Dendritic cell treated with granulocyte-macrophage colony-stimulating factor and Interleukin-4, amounts not matched to agents 40 ng/mL and 50 ng/mL, for 4 days (primary cell): ENCODE measurements around the gene VPS18.

ENCODE experiments used
- H3K27ac Mint-ChIP-seq: one replicate; pipeline ENCODE4 v1.8.0; 2022; ENCODE audit warnings: mild to moderate bottlenecking, mixed read lengths
- H3K27me3 Mint-ChIP-seq: one replicate; pipeline ENCODE4 v1.8.0; 2022; ENCODE audit warnings: mild to moderate bottlenecking, mixed read lengths
- H3K36me3 Mint-ChIP-seq: one replicate; pipeline ENCODE4 v1.8.0; 2022; ENCODE audit warnings: low read depth, mixed read lengths
- H3K4me1 Mint-ChIP-seq: one replicate; pipeline ENCODE4 v1.8.0; 2022; ENCODE audit warnings: low read depth, mixed read lengths
- H3K4me3 Mint-ChIP-seq: one replicate; pipeline ENCODE4 v1.8.0; 2022; ENCODE audit warnings: mild to moderate bottlenecking, moderate library complexity, mixed read lengths
- H3K9me3 Mint-ChIP-seq: one replicate; pipeline ENCODE4 v1.8.0; 2022; ENCODE audit warnings: mixed read lengths
- intact Hi-C: fragments of 100-400 bp; cut with micrococcal nuclease; formaldehyde crosslinking; loops from one replicate; pipeline ENCODE4 v1.15.0; 2022

The VPS18 gene

GRCh38 chr15:40952301-40952900 lies 58.2 kb downstream of the VPS18 start:
- no peaks in the 10 kb centered on the region for H3K9me3 Mint-ChIP-seq
- peak overlapping the region; percentile 42 for H3K27ac Mint-ChIP-seq
- peaks cover 23% of the 10 kb centered on the region for H3K27me3 Mint-ChIP-seq
- H3K4me1 Mint-ChIP-seq = peaks cover 22% of the 10 kb centered on the region
- peak overlapping the region; percentile 85 for H3K4me3 Mint-ChIP-seq
- H3K36me3 Mint-ChIP-seq = no peaks in the 10 kb centered on the region
- intact Hi-C loops = no loop called here

GRCh38 chr15:40952901-40953712 lies 58.9 kb downstream of the VPS18 start, which contains the start of gene CHAC1:
Gene CHAC1, plus strand, starts transcription at chr15:40953471. Its CDS starts 113 bp downstream, at chr15:40953584.
- peaks cover 23% of the 10 kb centered on the region for H3K27me3 Mint-ChIP-seq
- no peaks in the 10 kb centered on the region for H3K36me3 Mint-ChIP-seq
- peaks cover 22% of the 10 kb centered on the region for H3K4me1 Mint-ChIP-seq
- H3K4me3 Mint-ChIP-seq = peak within 1 kb of the TSS; percentile 85
- H3K27ac Mint-ChIP-seq = peak within 1 kb of the TSS; percentile 42
- intact Hi-C loops = no loop called here
- no peaks in the 10 kb centered on the region for H3K9me3 Mint-ChIP-seq
